OCI-LY3 (cell line): ENCODE results near the gene ATP10A.

ENCODE experiments used
- CTCF ChIP-seq: fragments of 200-600, 300-600 bp; sonication (generic); IDR thresholded peaks from 2 replicates; pipeline ENCODE4 v1.5.1; 2014; ENCODE audit warnings: antibody characterized with exemption, low read length, low read depth
- EZH2phosphoT487 ChIP-seq: fragments of 200-600 bp; shearing (Covaris generic); IDR thresholded peaks from 2 replicates; pipeline ENCODE4 v1.6.1; 2018; ENCODE audit warnings: antibody characterized with exemption, mixed run types, low read depth

- TF ChIP-seq CTCF (no peak), EZH2phosphoT487 (no peak)
Measured at GRCh38 chr15:25852661-25853524, 10.2 kb downstream of the ATP10A start.
